Stimulated activated CD4-positive, alpha-beta T cell treated with anti-CD3 and anti-CD28 coated beads, Interleukin-15, amount 100 ng/mL, for 24 hours (primary cell): Measurements from ENCODE around the gene ISG20.
"Not testable (repeated sequence)": the region's sequence is repeated elsewhere in the genome, so short reads cannot be mapped to it uniquely, and the experiment has no call there.

Experiments used
- DNase-seq: peaks from one replicate; pipeline ENCODE4 v3.0.0-alpha.2; 2020

ISG20 gene

GRCh38 chr15:88637436-88637835 is 1.4 kb upstream of the ISG20 start:
- no peak for DNase-seq

- no peak for DNase-seq
Observed at GRCh38 chr15:88637841-88638625, 783 bp upstream of the ISG20 start.

- DNase-seq = no peak
Observed at GRCh38 chr15:88641959-88642452, 3.2 kb downstream of the ISG20 start.

- DNase-seq = not testable (repeated sequence)
Observed at GRCh38 chr15:88642514-88642913, 3.7 kb downstream of the ISG20 start.

GRCh38 chr15:88644741-88645140 is 5.9 kb downstream of the ISG20 start:
- DNase-seq = no peak

- no peak for DNase-seq
Observed at GRCh38 chr15:88645171-88646087, 6.6 kb downstream of the ISG20 start.

GRCh38 chr15:88646088-88646405 is 7.2 kb downstream of the ISG20 start:
- no peak for DNase-seq

GRCh38 chr15:88646951-88647350 is 8.1 kb downstream of the ISG20 start:
- no peak for DNase-seq

GRCh38 chr15:88647351-88648105 is 8.7 kb downstream of the ISG20 start:
- DNase-seq = no peak

GRCh38 chr15:88648357-88649214 is 9.8 kb downstream of the ISG20 start:
- peak; percentile 34 for DNase-seq

- DNase-seq = peak; percentile 87
Observed at GRCh38 chr15:88649286-88649733, 10.5 kb downstream of the ISG20 start.

- DNase-seq = no peak
Observed at GRCh38 chr15:88649753-88650551, 11.1 kb downstream of the ISG20 start.

- no peak for DNase-seq
Observed at GRCh38 chr15:88650556-88650955, 11.7 kb downstream of the ISG20 start.

- no peak for DNase-seq
Observed at GRCh38 chr15:88651136-88651732, 12.4 kb downstream of the ISG20 start.

GRCh38 chr15:88651971-88652370 is 13.2 kb downstream of the ISG20 start:
- no peak for DNase-seq

- DNase-seq = no peak
Observed at GRCh38 chr15:88652456-88653199, 13.8 kb downstream of the ISG20 start.

GRCh38 chr15:88653200-88654064 is 14.6 kb downstream of the ISG20 start:
- DNase-seq = no peak

- no peak for DNase-seq
Observed at GRCh38 chr15:88654430-88655102, 15.8 kb downstream of the ISG20 start.
